ENCODE data around the gene TOR4A.

DNA sequence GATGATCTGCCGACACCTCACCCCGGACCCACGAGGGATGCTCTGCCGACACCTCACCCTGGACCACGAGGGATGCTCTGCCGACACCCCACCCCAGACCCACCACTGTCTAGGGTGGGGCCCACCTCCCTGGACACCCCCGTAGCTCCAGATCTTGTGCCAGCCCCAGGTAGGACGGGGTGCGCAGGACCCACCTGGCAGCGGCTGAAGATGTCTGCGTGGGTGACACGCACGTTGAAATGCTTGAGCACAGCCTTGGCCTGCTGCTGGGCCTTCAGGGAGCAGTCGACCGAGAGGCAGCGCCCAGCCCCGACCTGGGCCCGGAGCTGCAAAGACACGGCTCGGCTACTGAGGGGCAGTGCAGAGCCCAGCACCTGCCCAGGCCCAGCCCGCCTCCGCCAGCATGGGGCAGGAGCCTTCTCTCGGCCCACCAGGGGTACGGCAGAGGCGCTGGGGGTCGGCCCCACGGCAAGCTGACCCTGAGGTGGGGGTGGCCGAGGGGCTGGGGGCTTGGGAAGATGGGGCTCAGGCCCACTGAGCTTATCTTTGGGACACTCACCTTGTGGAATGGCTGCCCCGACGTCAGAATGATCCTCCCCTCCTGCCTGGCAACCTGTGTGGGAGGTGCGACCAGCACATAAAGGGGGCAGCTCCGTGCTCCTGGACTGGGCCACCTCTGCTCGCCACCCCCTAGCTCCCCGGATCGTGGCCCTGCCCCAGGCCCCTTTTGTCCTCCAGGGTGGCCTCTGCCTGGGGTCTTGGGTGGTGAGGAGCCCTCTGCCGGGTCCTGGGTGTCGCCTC, 46.2 kb downstream of the TOR4A start:
- TF ChIP-seq CTCF (conservative IDR thresholded peaks at IDR 0.05; ENCODE audit: low read length) (no peak), EZH2phosphoT487 (IDR thresholded peaks at IDR 0.05; ENCODE audit: borderline replicate concordance, low read depth, low read length) (no peak)
